HL-60 (cell line): ENCODE results near the gene PLTP.
"Not testable (repeated sequence)": the region's sequence is repeated elsewhere in the genome, so short reads cannot be mapped to it uniquely, and the experiment has no call there.

ENCODE experiments used
- DNase-seq, 2 experiments: peaks; one replicate each; pipeline ENCODE4 v3.0.0-alpha.2; 2010 to 2020; ENCODE audit warnings: low read depth in 1 of 2, low spot score in 1 of 2
- H3K27ac ChIP-seq: fragments of 250-450 bp; sonication (Bioruptor Pico); replicated peaks from 2 replicates; pipeline ENCODE4 v1.5.1; 2020; ENCODE audit warnings: mild to moderate bottlenecking, moderate library complexity
- H3K27me3 ChIP-seq: fragments of 250-450 bp; sonication (Bioruptor Pico); 2 replicates; pipeline ENCODE4 v1.5.1; 2021; ENCODE audit warnings: mild to moderate bottlenecking, moderate library complexity; ENCODE audit not compliant: insufficient read depth, poor library complexity, severe bottlenecking
- H3K4me3 ChIP-seq: replicated peaks from 2 replicates; pipeline ENCODE4 v1.5.1; 2011; ENCODE audit warnings: mild to moderate bottlenecking, control low read depth, low read length; ENCODE audit not compliant: insufficient read depth
- GABPA ChIP-seq: IDR thresholded peaks from 2 replicates; pipeline ENCODE4 v1.6.1; 2012; ENCODE audit warnings: low read depth
- POLR2AphosphoS5 ChIP-seq: IDR thresholded peaks from 2 replicates; pipeline ENCODE4 v1.6.1; 2012; ENCODE audit warnings: low read depth
- SPI1 ChIP-seq: IDR thresholded peaks from 2 replicates; pipeline ENCODE4 v1.6.1; 2012; ENCODE audit warnings: low read depth, mild to moderate bottlenecking, borderline replicate concordance
- TF ChIP-seq, protein P1 (sequence below): IDR thresholded peaks from 2 replicates; pipeline ENCODE4 v1.6.1; 2012; ENCODE audit warnings: low read depth; ENCODE audit not compliant: insufficient replicate concordance
- TF ChIP-seq, protein P2 (sequence below): IDR thresholded peaks from one replicate; pipeline ENCODE4 v1.5.1; 2011; ENCODE audit warnings: low read length, control low read depth, inconsistent platforms; ENCODE audit not compliant: insufficient read depth

PLTP gene

GRCh38 chr20:45880988-45881788, 30.8 kb downstream of the PLTP start, which contains the start of gene ZSWIM1:
Gene ZSWIM1, plus strand, starts transcription at chr20:45881227. Its CDS starts 1,366 bp downstream, at chr20:45882593.
- DNase-seq = peak; percentile 99 to 100
- Histone ChIP-seq H3K27ac (peak within 1 kb of the TSS; percentile 68), H3K27me3 (no peaks in the 10 kb centered on the region), H3K4me3 (peak within 1 kb of the TSS; percentile 62)
- TF ChIP-seq, protein P1, sequence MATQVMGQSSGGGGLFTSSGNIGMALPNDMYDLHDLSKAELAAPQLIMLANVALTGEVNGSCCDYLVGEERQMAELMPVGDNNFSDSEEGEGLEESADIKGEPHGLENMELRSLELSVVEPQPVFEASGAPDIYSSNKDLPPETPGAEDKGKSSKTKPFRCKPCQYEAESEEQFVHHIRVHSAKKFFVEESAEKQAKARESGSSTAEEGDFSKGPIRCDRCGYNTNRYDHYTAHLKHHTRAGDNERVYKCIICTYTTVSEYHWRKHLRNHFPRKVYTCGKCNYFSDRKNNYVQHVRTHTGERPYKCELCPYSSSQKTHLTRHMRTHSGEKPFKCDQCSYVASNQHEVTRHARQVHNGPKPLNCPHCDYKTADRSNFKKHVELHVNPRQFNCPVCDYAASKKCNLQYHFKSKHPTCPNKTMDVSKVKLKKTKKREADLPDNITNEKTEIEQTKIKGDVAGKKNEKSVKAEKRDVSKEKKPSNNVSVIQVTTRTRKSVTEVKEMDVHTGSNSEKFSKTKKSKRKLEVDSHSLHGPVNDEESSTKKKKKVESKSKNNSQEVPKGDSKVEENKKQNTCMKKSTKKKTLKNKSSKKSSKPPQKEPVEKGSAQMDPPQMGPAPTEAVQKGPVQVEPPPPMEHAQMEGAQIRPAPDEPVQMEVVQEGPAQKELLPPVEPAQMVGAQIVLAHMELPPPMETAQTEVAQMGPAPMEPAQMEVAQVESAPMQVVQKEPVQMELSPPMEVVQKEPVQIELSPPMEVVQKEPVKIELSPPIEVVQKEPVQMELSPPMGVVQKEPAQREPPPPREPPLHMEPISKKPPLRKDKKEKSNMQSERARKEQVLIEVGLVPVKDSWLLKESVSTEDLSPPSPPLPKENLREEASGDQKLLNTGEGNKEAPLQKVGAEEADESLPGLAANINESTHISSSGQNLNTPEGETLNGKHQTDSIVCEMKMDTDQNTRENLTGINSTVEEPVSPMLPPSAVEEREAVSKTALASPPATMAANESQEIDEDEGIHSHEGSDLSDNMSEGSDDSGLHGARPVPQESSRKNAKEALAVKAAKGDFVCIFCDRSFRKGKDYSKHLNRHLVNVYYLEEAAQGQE = peak; percentile 81
- TF ChIP-seq POLR2AphosphoS5 (peak; percentile 92), SPI1 (no peak)

- Histone ChIP-seq H3K4me3 (no peak overlapping the region), H3K27me3 (no peaks in the 10 kb centered on the region), H3K27ac (no peak overlapping the region)
- TF ChIP-seq, protein P1 = no peak
- TF ChIP-seq SPI1 (no peak), POLR2AphosphoS5 (no peak), GABPA (no peak)
- TF ChIP-seq, protein P2, sequence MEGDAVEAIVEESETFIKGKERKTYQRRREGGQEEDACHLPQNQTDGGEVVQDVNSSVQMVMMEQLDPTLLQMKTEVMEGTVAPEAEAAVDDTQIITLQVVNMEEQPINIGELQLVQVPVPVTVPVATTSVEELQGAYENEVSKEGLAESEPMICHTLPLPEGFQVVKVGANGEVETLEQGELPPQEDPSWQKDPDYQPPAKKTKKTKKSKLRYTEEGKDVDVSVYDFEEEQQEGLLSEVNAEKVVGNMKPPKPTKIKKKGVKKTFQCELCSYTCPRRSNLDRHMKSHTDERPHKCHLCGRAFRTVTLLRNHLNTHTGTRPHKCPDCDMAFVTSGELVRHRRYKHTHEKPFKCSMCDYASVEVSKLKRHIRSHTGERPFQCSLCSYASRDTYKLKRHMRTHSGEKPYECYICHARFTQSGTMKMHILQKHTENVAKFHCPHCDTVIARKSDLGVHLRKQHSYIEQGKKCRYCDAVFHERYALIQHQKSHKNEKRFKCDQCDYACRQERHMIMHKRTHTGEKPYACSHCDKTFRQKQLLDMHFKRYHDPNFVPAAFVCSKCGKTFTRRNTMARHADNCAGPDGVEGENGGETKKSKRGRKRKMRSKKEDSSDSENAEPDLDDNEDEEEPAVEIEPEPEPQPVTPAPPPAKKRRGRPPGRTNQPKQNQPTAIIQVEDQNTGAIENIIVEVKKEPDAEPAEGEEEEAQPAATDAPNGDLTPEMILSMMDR = no peak
- DNase-seq = no peak
Measured at GRCh38 chr20:45878076-45878761, 33.7 kb downstream of the PLTP start.

GRCh38 chr20:45874576-45874975, 37.4 kb downstream of the PLTP start:
- Histone ChIP-seq H3K4me3 (no peak overlapping the region), H3K27me3 (no peaks in the 10 kb centered on the region), H3K27ac (no peak overlapping the region)
- no peak for DNase-seq
- TF ChIP-seq, protein P2 = no peak
- TF ChIP-seq POLR2AphosphoS5 (no peak), SPI1 (no peak), GABPA (no peak)
- TF ChIP-seq, protein P1 = no peak

DNA sequence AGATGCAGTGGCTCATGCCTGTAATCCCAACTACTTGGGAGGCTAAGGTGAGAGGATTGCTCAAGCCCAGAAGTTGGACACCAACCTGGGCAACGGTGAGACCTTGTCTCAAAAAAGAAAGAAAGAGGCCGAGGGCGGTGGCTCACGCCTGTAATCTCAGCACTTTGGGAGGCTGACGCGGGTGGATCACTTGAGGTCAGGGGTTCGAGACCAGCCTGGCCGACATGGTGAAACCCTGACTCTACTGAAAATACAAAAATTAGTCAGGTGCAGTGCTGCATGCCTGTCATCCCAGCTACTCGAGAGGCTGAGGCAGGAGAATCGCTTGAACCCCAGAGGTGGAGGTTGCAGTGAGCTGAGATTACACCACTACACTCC, 37.9 kb downstream of the PLTP start:
- DNase-seq, H3K27me3 ChIP-seq, H3K27ac ChIP-seq, H3K4me3 ChIP-seq: not testable (repeated sequence)
